Measurements from ENCODE around the gene TGM1. TPM values are rescaled to one million over a fixed set of nuclear protein-coding genes. Genes with fewer than 3 reads are reported as not detected.

The TGM1 gene
- total RNA-seq, 1 donor from 2014 or later = 4.9 TPM

GRCh38 chr14:24260780-24261157, 2.2 kb downstream of the TGM1 start:
- H3K4me2 ChIP-seq = no peak overlapping the region
- no peaks in the 10 kb centered on the region for H3K27me3 ChIP-seq
- Mint-ChIP-seq H3K27ac (no peak overlapping the region), H3K4me1 (no peaks in the 10 kb centered on the region), H3K4me3 (no peak overlapping the region), H3K9me3 (no peaks in the 10 kb centered on the region), H3K27me3 (ENCODE audit: insufficient read depth, low read depth) (peaks cover 2% of the 10 kb centered on the region), H3K36me3 (no peaks in the 10 kb centered on the region)
- no peak for TF ChIP-seq EZH2phosphoT487 (IDR thresholded peaks at IDR 0.05)
- TF ChIP-seq EZH2 (IDR thresholded peaks at IDR 0.05) = no peak
- no peak for TF ChIP-seq CTCF (IDR thresholded peaks at IDR 0.05)
- no peaks in the 10 kb centered on the region for H3K9me3 ChIP-seq (ENCODE audit: low read depth)
- no peaks in the 10 kb centered on the region for H3K4me1 ChIP-seq
- H3K79me2 ChIP-seq (ENCODE audit: low read depth) = no peaks in the 10 kb centered on the region
- no peaks in the 10 kb centered on the region for H3F3A ChIP-seq (ENCODE audit: low read depth)
- no peaks in the 10 kb centered on the region for H3K36me3 ChIP-seq
- H3K4me3 ChIP-seq = no peak overlapping the region
- peak overlapping the region; percentile 13 for H3K9ac ChIP-seq
- no peak for DNase-seq (ENCODE audit: low spot score)
- H3K27ac ChIP-seq = no peak overlapping the region
- no peak overlapping the region for H2AFZ ChIP-seq (replicated peaks)
- H4K20me1 ChIP-seq (ENCODE audit: low read depth) = no peaks in the 10 kb centered on the region

- H3K9me3 ChIP-seq (ENCODE audit: low read depth) = no peaks in the 10 kb centered on the region
- no peaks in the 10 kb centered on the region for H3K27me3 ChIP-seq
- no peaks in the 10 kb centered on the region for H3K79me2 ChIP-seq (ENCODE audit: low read depth)
- Mint-ChIP-seq H3K36me3 (no peaks in the 10 kb centered on the region), H3K4me1 (no peaks in the 10 kb centered on the region), H3K27me3 (ENCODE audit: insufficient read depth, low read depth) (peaks cover 2% of the 10 kb centered on the region), H3K4me3 (no peak overlapping the region), H3K27ac (no peak overlapping the region), H3K9me3 (no peaks in the 10 kb centered on the region)
- no peak overlapping the region for H3K4me3 ChIP-seq
- DNase-seq (ENCODE audit: low spot score) = no peak
- peak overlapping the region; percentile 13 for H3K9ac ChIP-seq
- H3K4me2 ChIP-seq = no peak overlapping the region
- no peaks in the 10 kb centered on the region for H3K36me3 ChIP-seq
- H3F3A ChIP-seq (ENCODE audit: low read depth) = no peaks in the 10 kb centered on the region
- H2AFZ ChIP-seq (replicated peaks) = no peak overlapping the region
- no peaks in the 10 kb centered on the region for H3K4me1 ChIP-seq
- TF ChIP-seq EZH2 (IDR thresholded peaks at IDR 0.05) (no peak), EZH2phosphoT487 (IDR thresholded peaks at IDR 0.05) (no peak), CTCF (IDR thresholded peaks at IDR 0.05) (no peak)
- no peak overlapping the region for H3K27ac ChIP-seq
- no peaks in the 10 kb centered on the region for H4K20me1 ChIP-seq (ENCODE audit: low read depth)
Measured at GRCh38 chr14:24260026-24260779, 2.8 kb downstream of the TGM1 start.

GRCh38 chr14:24259282-24260025, 3.5 kb downstream of the TGM1 start:
- Histone ChIP-seq H3K79me2 (ENCODE audit: low read depth) (no peaks in the 10 kb centered on the region), H3K9me3 (ENCODE audit: low read depth) (no peaks in the 10 kb centered on the region), H2AFZ (replicated peaks) (no peak overlapping the region), H3K4me2 (no peak overlapping the region), H3K4me3 (no peak overlapping the region), H3K4me1 (no peaks in the 10 kb centered on the region), H3F3A (ENCODE audit: low read depth) (no peaks in the 10 kb centered on the region), H3K9ac (no peak overlapping the region), H3K27me3 (no peaks in the 10 kb centered on the region), H3K36me3 (no peaks in the 10 kb centered on the region), H4K20me1 (ENCODE audit: low read depth) (no peaks in the 10 kb centered on the region), H3K27ac (no peak overlapping the region)
- Mint-ChIP-seq H3K4me1 (no peaks in the 10 kb centered on the region), H3K9me3 (no peaks in the 10 kb centered on the region), H3K27ac (no peak overlapping the region), H3K4me3 (no peak overlapping the region), H3K36me3 (no peaks in the 10 kb centered on the region), H3K27me3 (ENCODE audit: insufficient read depth, low read depth) (peaks cover 2% of the 10 kb centered on the region)
- DNase-seq (ENCODE audit: low spot score) = no peak
- TF ChIP-seq EZH2 (IDR thresholded peaks at IDR 0.05) (no peak), EZH2phosphoT487 (IDR thresholded peaks at IDR 0.05) (no peak), CTCF (IDR thresholded peaks at IDR 0.05) (no peak)

Measured in neural progenitor cell (in vitro differentiated cells).